Skeletal muscle satellite cell (primary cell): ENCODE results near the gene NGFR.
"Not testable (repeated sequence)": the region's sequence is repeated elsewhere in the genome, so short reads cannot be mapped to it uniquely, and the experiment has no call there.

ENCODE experiments used
- H3K27me3 ChIP-seq: 2 replicates; pipeline ENCODE4 v1.7.0; 2013; ENCODE audit warnings: low read length; ENCODE audit not compliant: control insufficient read depth, insufficient read depth
- H3K36me3 ChIP-seq: 2 replicates; pipeline ENCODE4 v1.7.0; 2013; ENCODE audit warnings: mild to moderate bottlenecking, control low read depth, low read length; ENCODE audit not compliant: insufficient read depth
- H3K4me1 ChIP-seq: 2 replicates; pipeline ENCODE4 v1.7.0; 2013; ENCODE audit warnings: low read length; ENCODE audit not compliant: control insufficient read depth, insufficient read depth
- H3K4me2 ChIP-seq: 2 replicates; pipeline ENCODE4 v1.7.0; 2013; ENCODE audit warnings: mild to moderate bottlenecking, low read length
- H3K4me3 ChIP-seq: 2 replicates; pipeline ENCODE4 v1.7.0; 2013; ENCODE audit warnings: low read length
- H3K9ac ChIP-seq: 2 replicates; pipeline ENCODE4 v1.7.0; 2013; ENCODE audit warnings: mild to moderate bottlenecking, low read depth, low read length, moderate library complexity
- H3K9me3 ChIP-seq: replicated peaks from 2 replicates; pipeline ENCODE4 v1.7.0; 2013; ENCODE audit warnings: mild to moderate bottlenecking, control low read depth, low read length

Gene NGFR

GRCh38 chr17:49501496-49501895 lies 6.4 kb downstream of the NGFR start:
- no peaks in the 10 kb centered on the region for H3K9me3 ChIP-seq
- H3K4me1 ChIP-seq = peaks cover 14% of the 10 kb centered on the region
- no peaks in the 10 kb centered on the region for H3K36me3 ChIP-seq
- H3K4me3 ChIP-seq = no peak overlapping the region
- no peak overlapping the region for H3K4me2 ChIP-seq
- H3K9ac ChIP-seq = no peak overlapping the region
- peaks cover 64% of the 10 kb centered on the region for H3K27me3 ChIP-seq

GRCh38 chr17:49502254-49502653 lies 7.2 kb downstream of the NGFR start:
- H3K9me3 ChIP-seq = no peaks in the 10 kb centered on the region
- H3K4me3 ChIP-seq = no peak overlapping the region
- no peak overlapping the region for H3K9ac ChIP-seq
- H3K27me3 ChIP-seq = peaks cover 56% of the 10 kb centered on the region
- peaks cover 6% of the 10 kb centered on the region for H3K4me1 ChIP-seq
- no peak overlapping the region for H3K4me2 ChIP-seq
- H3K36me3 ChIP-seq = no peaks in the 10 kb centered on the region

- H3K4me3 ChIP-seq, H3K4me2 ChIP-seq, H3K36me3 ChIP-seq, H3K9ac ChIP-seq, H3K9me3 ChIP-seq, H3K4me1 ChIP-seq: not testable (repeated sequence)
- H3K27me3 ChIP-seq = peaks cover 52% of the 10 kb centered on the region
Measured at GRCh38 chr17:49502680-49503079, 7.6 kb downstream of the NGFR start.

DNA sequence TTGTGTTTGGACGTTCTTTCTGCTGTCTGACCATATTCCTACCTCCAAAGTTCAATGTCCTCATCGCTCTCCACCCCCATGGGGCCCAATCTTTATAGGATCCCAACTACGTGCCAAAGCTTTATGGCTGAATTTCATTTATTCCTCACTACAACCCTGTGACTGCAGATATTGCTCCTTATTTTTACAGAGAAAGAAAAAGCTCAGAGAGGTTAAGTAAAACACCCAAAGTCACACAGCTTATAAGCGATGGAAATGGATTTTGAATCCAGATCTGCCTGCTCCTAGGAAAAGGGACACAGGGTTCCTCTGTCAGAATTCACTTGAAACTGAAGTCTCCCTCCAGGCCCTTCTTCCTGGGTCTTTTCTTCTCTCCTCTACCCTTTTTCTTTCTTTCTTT lies 9.3 kb downstream of the NGFR start:
- Histone ChIP-seq H3K4me2 (no peak overlapping the region), H3K9ac (no peak overlapping the region), H3K27me3 (peaks cover 48% of the 10 kb centered on the region), H3K4me1 (no peaks in the 10 kb centered on the region), H3K9me3 (no peaks in the 10 kb centered on the region), H3K36me3 (no peaks in the 10 kb centered on the region), H3K4me3 (no peak overlapping the region)

GRCh38 chr17:49505854-49506253 lies 10.8 kb downstream of the NGFR start:
- H3K36me3 ChIP-seq = no peaks in the 10 kb centered on the region

GRCh38 chr17:49506282-49506681 lies 11.2 kb downstream of the NGFR start:
- Histone ChIP-seq H3K27me3 (peaks cover 34% of the 10 kb centered on the region), H3K36me3 (no peaks in the 10 kb centered on the region), H3K9me3 (no peaks in the 10 kb centered on the region), H3K4me3 (no peak overlapping the region), H3K4me1 (no peaks in the 10 kb centered on the region), H3K9ac (no peak overlapping the region), H3K4me2 (no peak overlapping the region)

More at GRCh38 chr17:49505854-49506253, 10.8 kb downstream of the NGFR start:
- H3K4me3 ChIP-seq = no peak overlapping the region
- peaks cover 38% of the 10 kb centered on the region for H3K27me3 ChIP-seq
- H3K9me3 ChIP-seq = no peaks in the 10 kb centered on the region
- H3K4me1 ChIP-seq = no peaks in the 10 kb centered on the region
- no peak overlapping the region for H3K4me2 ChIP-seq
- H3K9ac ChIP-seq = no peak overlapping the region

GRCh38 chr17:49508061-49508865 lies 13.2 kb downstream of the NGFR start:
- peaks cover 24% of the 10 kb centered on the region for H3K27me3 ChIP-seq
- no peaks in the 10 kb centered on the region for H3K9me3 ChIP-seq
- H3K4me2 ChIP-seq = no peak overlapping the region
- no peak overlapping the region for H3K4me3 ChIP-seq
- no peaks in the 10 kb centered on the region for H3K4me1 ChIP-seq
- no peak overlapping the region for H3K9ac ChIP-seq
- H3K36me3 ChIP-seq = no peaks in the 10 kb centered on the region

DNA sequence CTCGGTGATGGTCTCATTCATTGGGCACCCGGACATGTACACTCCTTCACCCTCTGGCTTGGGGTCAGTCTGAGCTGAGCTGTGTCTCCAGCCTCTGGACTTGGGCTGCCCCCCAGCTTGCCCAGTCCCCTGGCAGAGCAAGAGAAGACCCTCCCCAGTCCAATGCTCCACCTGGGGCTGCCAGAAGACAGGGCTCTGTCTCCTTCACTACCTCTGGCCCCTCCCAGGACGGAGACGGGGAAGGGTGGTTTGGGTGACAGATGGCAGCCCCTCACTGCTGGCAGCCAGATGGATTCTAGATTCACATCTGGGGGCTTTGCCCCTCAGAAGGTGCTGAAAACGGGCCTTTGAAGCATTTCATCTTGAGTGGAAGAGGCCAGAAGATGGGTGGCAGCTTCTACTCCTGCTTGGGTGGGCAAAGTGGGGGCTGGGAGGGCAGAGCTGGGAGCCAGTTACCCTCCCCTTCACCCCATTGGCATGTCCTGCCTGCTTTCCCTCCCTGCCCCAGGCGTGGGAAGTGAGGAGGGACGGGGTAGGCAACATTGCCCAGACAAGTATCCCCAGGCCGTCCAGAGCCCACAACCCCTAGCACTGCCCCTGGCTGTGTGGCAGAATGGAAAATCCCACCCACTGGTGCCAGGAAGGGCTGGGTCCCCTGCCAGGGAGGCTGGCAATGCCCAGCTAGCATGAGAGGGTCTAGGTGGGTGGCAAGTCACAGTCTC lies 13.9 kb downstream of the NGFR start:
- H3K9ac ChIP-seq = no peak overlapping the region
- H3K9me3 ChIP-seq = no peaks in the 10 kb centered on the region
- no peaks in the 10 kb centered on the region for H3K4me1 ChIP-seq
- H3K27me3 ChIP-seq = peaks cover 16% of the 10 kb centered on the region
- no peak overlapping the region for H3K4me2 ChIP-seq
- no peaks in the 10 kb centered on the region for H3K36me3 ChIP-seq
- H3K4me3 ChIP-seq = no peak overlapping the region

- Histone ChIP-seq H3K9ac (no peak overlapping the region), H3K9me3 (no peaks in the 10 kb centered on the region), H3K27me3 (peaks cover 12% of the 10 kb centered on the region), H3K4me2 (no peak overlapping the region), H3K4me1 (peaks cover 2% of the 10 kb centered on the region), H3K36me3 (no peaks in the 10 kb centered on the region), H3K4me3 (no peak overlapping the region)
Measured at GRCh38 chr17:49509588-49509917, 14.5 kb downstream of the NGFR start.

- Histone ChIP-seq H3K9me3 (no peaks in the 10 kb centered on the region), H3K4me1 (peaks cover 9% of the 10 kb centered on the region), H3K27me3 (peaks cover 12% of the 10 kb centered on the region), H3K36me3 (no peaks in the 10 kb centered on the region), H3K4me3 (no peak overlapping the region), H3K9ac (no peak overlapping the region), H3K4me2 (no peak overlapping the region)
Measured at GRCh38 chr17:49510059-49510719, 15.1 kb downstream of the NGFR start.

DNA sequence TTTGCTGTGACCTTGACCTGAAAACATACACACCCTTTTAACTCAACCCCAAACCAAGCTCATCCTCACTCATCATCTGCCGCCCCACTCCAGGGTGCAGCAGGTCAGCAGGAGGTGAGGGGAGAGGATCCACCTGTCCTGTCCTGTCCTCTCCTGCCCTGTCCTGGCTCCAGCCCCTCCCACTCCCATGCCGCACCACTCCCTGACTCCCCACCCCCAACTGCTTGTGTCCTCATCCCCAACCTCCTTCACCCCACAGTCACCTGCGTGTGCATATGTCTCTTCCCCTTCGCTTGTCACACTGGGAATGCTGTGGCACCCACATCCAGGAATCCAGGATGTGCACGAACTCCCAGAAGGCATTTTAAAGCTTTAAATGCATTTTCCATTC lies 15.6 kb downstream of the NGFR start:
- Histone ChIP-seq H3K36me3 (no peaks in the 10 kb centered on the region), H3K9me3 (no peaks in the 10 kb centered on the region), H3K27me3 (peaks cover 12% of the 10 kb centered on the region), H3K4me2 (no peak overlapping the region), H3K4me3 (no peak overlapping the region), H3K9ac (no peak overlapping the region), H3K4me1 (peaks cover 14% of the 10 kb centered on the region)
